Right lobe of liver (tissue), 4 donors: ENCODE results near the gene BLZF1.

Experiments used
- CTCF ChIP-seq, 4 donors: fragments of 200-600 bp in 3 of 4; fragments of 450-650 bp in 1 of 4; IDR thresholded peaks; one replicate each; pipeline versions ENCODE4 v1.5.1 to v1.8.0; 2016 to 2022; ENCODE audit warnings: antibody characterized with exemption in 4 of 4, mild to moderate bottlenecking in 2 of 4
- POLR2A ChIP-seq: fragments of 450-650 bp; IDR thresholded peaks from one replicate; pipeline ENCODE4 v1.6.1; 2017; ENCODE audit warnings: antibody characterized with exemption, mild to moderate bottlenecking
- donor health status: DM: no; HTN: no; CAD: no.
- donor health status: DM: no; HTN: no; CAD: no.
- donor health status: DM: no; HTN: yes; CAD: no.

GRCh38 chr1:169426174-169426705 lies 58.2 kb downstream of the BLZF1 start:
- TF ChIP-seq CTCF (IDR thresholded peaks at IDR 0.05) (no peak), POLR2A (no peak)
